ENCODE data around the gene PNLIPRP1. TPM values are rescaled to one million over a fixed set of nuclear protein-coding genes. Genes with fewer than 3 reads are reported as not detected.

The PNLIPRP1 gene
- total and polyA plus RNA-seq, 2 experiments from 2014 or later: 0.21 TPM; not detected in 1

- H3K27me3 ChIP-seq (ENCODE audit: insufficient read depth): no peaks in the 10 kb centered on the region
- TF ChIP-seq EZH2phosphoT487 (IDR thresholded peaks at IDR 0.05; ENCODE audit: unreplicated experiment) (no peak), CREB1 (CRISPR knock-in tag; IDR thresholded peaks at IDR 0.05; ENCODE audit: low read depth) (no peak), STAT1 (IDR thresholded peaks at IDR 0.05; ENCODE audit: unreplicated experiment) (no peak), JUNB (IDR thresholded peaks at IDR 0.05; ENCODE audit: unreplicated experiment) (no peak), CTCF (conservative IDR thresholded peaks at IDR 0.05; ENCODE audit: low read depth in 2 of 2) (no peak), REST (IDR thresholded peaks at IDR 0.05; ENCODE audit: unreplicated experiment) (no peak), POLR2AphosphoS5 (IDR thresholded peaks at IDR 0.05; ENCODE audit: low read depth) (no peak), ZNF331 (CRISPR knock-in tag; IDR thresholded peaks at IDR 0.05; ENCODE audit: low read depth) (no peak), ZNF114 (CRISPR knock-in tag; IDR thresholded peaks at IDR 0.05) (no peak), EZH2 (IDR thresholded peaks at IDR 0.05; ENCODE audit: low read depth, unreplicated experiment) (no peak)
- TF ChIP-seq, protein P1, sequence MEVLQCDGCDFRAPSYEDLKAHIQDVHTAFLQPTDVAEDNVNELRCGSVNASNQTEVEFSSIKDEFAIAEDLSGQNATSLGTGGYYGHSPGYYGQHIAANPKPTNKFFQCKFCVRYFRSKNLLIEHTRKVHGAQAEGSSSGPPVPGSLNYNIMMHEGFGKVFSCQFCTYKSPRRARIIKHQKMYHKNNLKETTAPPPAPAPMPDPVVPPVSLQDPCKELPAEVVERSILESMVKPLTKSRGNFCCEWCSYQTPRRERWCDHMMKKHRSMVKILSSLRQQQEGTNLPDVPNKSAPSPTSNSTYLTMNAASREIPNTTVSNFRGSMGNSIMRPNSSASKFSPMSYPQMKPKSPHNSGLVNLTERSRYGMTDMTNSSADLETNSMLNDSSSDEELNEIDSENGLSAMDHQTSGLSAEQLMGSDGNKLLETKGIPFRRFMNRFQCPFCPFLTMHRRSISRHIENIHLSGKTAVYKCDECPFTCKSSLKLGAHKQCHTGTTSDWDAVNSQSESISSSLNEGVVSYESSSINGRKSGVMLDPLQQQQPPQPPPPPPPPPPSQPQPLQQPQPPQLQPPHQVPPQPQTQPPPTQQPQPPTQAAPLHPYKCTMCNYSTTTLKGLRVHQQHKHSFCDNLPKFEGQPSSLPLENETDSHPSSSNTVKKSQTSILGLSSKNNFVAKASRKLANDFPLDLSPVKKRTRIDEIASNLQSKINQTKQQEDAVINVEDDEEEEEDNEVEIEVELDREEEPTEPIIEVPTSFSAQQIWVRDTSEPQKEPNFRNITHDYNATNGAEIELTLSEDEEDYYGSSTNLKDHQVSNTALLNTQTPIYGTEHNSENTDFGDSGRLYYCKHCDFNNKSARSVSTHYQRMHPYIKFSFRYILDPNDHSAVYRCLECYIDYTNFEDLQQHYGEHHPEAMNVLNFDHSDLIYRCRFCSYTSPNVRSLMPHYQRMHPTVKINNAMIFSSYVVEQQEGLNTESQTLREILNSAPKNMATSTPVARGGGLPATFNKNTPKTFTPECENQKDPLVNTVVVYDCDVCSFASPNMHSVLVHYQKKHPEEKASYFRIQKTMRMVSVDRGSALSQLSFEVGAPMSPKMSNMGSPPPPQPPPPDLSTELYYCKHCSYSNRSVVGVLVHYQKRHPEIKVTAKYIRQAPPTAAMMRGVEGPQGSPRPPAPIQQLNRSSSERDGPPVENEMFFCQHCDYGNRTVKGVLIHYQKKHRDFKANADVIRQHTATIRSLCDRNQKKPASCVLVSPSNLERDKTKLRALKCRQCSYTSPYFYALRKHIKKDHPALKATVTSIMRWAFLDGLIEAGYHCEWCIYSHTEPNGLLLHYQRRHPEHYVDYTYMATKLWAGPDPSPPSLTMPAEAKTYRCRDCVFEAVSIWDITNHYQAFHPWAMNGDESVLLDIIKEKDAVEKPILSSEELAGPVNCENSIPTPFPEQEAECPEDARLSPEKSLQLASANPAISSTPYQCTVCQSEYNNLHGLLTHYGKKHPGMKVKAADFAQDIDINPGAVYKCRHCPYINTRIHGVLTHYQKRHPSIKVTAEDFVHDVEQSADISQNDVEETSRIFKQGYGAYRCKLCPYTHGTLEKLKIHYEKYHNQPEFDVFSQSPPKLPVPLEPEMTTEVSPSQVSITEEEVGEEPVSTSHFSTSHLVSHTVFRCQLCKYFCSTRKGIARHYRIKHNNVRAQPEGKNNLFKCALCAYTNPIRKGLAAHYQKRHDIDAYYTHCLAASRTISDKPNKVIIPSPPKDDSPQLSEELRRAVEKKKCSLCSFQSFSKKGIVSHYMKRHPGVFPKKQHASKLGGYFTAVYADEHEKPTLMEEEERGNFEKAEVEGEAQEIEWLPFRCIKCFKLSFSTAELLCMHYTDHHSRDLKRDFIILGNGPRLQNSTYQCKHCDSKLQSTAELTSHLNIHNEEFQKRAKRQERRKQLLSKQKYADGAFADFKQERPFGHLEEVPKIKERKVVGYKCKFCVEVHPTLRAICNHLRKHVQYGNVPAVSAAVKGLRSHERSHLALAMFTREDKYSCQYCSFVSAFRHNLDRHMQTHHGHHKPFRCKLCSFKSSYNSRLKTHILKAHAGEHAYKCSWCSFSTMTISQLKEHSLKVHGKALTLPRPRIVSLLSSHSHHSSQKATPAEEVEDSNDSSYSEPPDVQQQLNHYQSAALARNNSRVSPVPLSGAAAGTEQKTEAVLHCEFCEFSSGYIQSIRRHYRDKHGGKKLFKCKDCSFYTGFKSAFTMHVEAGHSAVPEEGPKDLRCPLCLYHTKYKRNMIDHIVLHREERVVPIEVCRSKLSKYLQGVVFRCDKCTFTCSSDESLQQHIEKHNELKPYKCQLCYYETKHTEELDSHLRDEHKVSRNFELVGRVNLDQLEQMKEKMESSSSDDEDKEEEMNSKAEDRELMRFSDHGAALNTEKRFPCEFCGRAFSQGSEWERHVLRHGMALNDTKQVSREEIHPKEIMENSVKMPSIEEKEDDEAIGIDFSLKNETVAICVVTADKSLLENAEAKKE (CRISPR knock-in tag; IDR thresholded peaks at IDR 0.05): no peak
- TF ChIP-seq, protein P2, sequence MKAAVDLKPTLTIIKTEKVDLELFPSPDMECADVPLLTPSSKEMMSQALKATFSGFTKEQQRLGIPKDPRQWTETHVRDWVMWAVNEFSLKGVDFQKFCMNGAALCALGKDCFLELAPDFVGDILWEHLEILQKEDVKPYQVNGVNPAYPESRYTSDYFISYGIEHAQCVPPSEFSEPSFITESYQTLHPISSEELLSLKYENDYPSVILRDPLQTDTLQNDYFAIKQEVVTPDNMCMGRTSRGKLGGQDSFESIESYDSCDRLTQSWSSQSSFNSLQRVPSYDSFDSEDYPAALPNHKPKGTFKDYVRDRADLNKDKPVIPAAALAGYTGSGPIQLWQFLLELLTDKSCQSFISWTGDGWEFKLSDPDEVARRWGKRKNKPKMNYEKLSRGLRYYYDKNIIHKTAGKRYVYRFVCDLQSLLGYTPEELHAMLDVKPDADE (IDR thresholded peaks at IDR 0.05): no peak
- no peaks in the 10 kb centered on the region for H3K36me3 ChIP-seq (ENCODE audit: insufficient read depth)
- no peaks in the 10 kb centered on the region for H3K4me1 Mint-ChIP-seq
- no peak overlapping the region for H3K4me3 Mint-ChIP-seq
- no peak overlapping the region for H3K27ac ChIP-seq (ENCODE audit: low read depth)
- peaks cover 2% of the 10 kb centered on the region for H3K27me3 Mint-ChIP-seq (ENCODE audit: insufficient read depth, low read depth, poor library complexity)
- DNase-seq (ENCODE audit: low spot score): no peak
- H4K20me1 ChIP-seq (replicated peaks; ENCODE audit: insufficient read depth): no peaks in the 10 kb centered on the region
- no peaks in the 10 kb centered on the region; the same call in none of the 2 replicates for H3K9me2 ChIP-seq (ENCODE audit: insufficient read depth)
- H3K9me3 Mint-ChIP-seq: no peaks in the 10 kb centered on the region
- H3K27ac Mint-ChIP-seq: no peak overlapping the region
- no peaks in the 10 kb centered on the region for H3K36me3 Mint-ChIP-seq (ENCODE audit: low read depth)
- no peak overlapping the region for H3K4me2 ChIP-seq
- H3K4me1 ChIP-seq (ENCODE audit: insufficient read depth): no peaks in the 10 kb centered on the region
- H2AFZ ChIP-seq: no peak overlapping the region
- H3K4me3 ChIP-seq: no peak overlapping the region
- H3F3A ChIP-seq (replicated peaks; ENCODE audit: low read depth): no peaks in the 10 kb centered on the region
- ATAC-seq: no peak
- no peaks in the 10 kb centered on the region for H3K79me2 ChIP-seq (replicated peaks; ENCODE audit: insufficient read depth)
Observed at GRCh38 chr10:116589926-116590325, 833 bp upstream of the PNLIPRP1 start.

Data from GM23338 (cell line).